GM12878 (cell line): Measurements from ENCODE around the gene TLCD3B. TPM values are rescaled to one million over a fixed set of nuclear protein-coding genes. Genes with fewer than 3 reads are reported as not detected.

Source experiments
- ATAC-seq: fragments of 200-7000 bp; cut with Tn5 transposase; 3 replicates; pipeline ENCODE4 v1.9.1; 2020; ENCODE audit warnings: mild to moderate bottlenecking, moderate library complexity
- BruUV-seq: library from RNA; stranded (reverse); fragments of 400-500 nt; replicated peaks from 2 replicates; lab custom pipeline; 2021; lab: Mats Ljungman, UMichigan
- CTCF ChIA-PET: fragments of 300-600 bp; sonication (Branson Sonifier 250); formaldehyde crosslinking; extraction: SDS; loops from one replicate; lab custom pipeline; 2021; ENCODE audit warnings: inconsistent platforms; lab: Yijun Ruan, JAX
- POLR2A ChIA-PET: fragments of 350-600 bp; formaldehyde crosslinking; extraction: SDS; loops from one replicate; lab custom pipeline; 2021; ENCODE audit warnings: inconsistent platforms; lab: Charles Lee
- RAD21 ChIA-PET: fragments of 300-600 bp; sonication (Branson Sonifier 250); formaldehyde crosslinking; loops from one replicate; lab custom pipeline; 2023; ENCODE audit warnings: antibody characterized with exemption; ENCODE audit not compliant: unreplicated experiment; lab: Charles Lee
- SMC1A ChIA-PET: fragments of 300-600 bp; sonication (Branson Sonifier 250); formaldehyde crosslinking; loops from one replicate; lab custom pipeline; 2023; ENCODE audit not compliant: unreplicated experiment, uncharacterized antibody; lab: Charles Lee
- DNase-seq: peaks from one replicate; pipeline ENCODE4 v3.0.0-alpha.2; 2011; ENCODE audit warnings: low read depth, low spot score
- FAIRE-seq: peaks from 3 replicates; lab custom pipeline; 2011; peaks lifted over from hg19 to GRCh38; lab: Jason Lieb, UNC
- H2AFZ ChIP-seq: 2 replicates; pipeline ENCODE4 v1.6.0; 2011; ENCODE audit warnings: low read depth, low read length, control low read depth; ENCODE audit not compliant: control insufficient read depth
- H3K27ac ChIP-seq: 2 replicates; pipeline ENCODE4 v1.5.1; 2011; ENCODE audit warnings: control low read depth; ENCODE audit not compliant: control insufficient read depth, insufficient read depth
- H3K27me3 ChIP-seq, 2 experiments: replicated peaks in 1 of 2; 2 replicates each; pipeline versions ENCODE4 v1.6.0 to v1.6.1; 2011; ENCODE audit warnings: low read length in 1 of 2; ENCODE audit not compliant: control insufficient read depth in 2 of 2, insufficient read depth in 2 of 2
- H3K36me3 ChIP-seq, 2 experiments: 2 replicates each; pipeline ENCODE4 v1.5.1; 2011; ENCODE audit warnings: low read length in 1 of 2; ENCODE audit not compliant: control insufficient read depth in 2 of 2, insufficient read depth in 2 of 2
- H3K4me1 ChIP-seq: 2 replicates; pipeline ENCODE4 v1.6.1; 2011; ENCODE audit warnings: mild to moderate bottlenecking, low read length, moderate library complexity, mixed read lengths; ENCODE audit not compliant: control insufficient read depth, insufficient read depth
- H3K4me2 ChIP-seq: 2 replicates; pipeline ENCODE4 v1.6.0; 2011; ENCODE audit warnings: control low read depth; ENCODE audit not compliant: control insufficient read depth, insufficient read depth
- H3K4me3 ChIP-seq: fragments of 200-600 bp; sonication (generic); 2 replicates; pipeline ENCODE4 v1.5.1; 2016
- H3K79me2 ChIP-seq: 2 replicates; pipeline ENCODE4 v1.6.0; 2011; ENCODE audit warnings: low read length; ENCODE audit not compliant: control insufficient read depth, insufficient read depth
- H3K9ac ChIP-seq: 2 replicates; pipeline ENCODE4 v1.8.0; 2011; ENCODE audit warnings: low read length, control low read depth, mixed read lengths; ENCODE audit not compliant: control insufficient read depth, insufficient read depth
- H3K9me3 ChIP-seq: replicated peaks from 3 replicates; pipeline ENCODE4 v1.5.1; 2011; ENCODE audit warnings: mild to moderate bottlenecking, low read length; ENCODE audit not compliant: control insufficient read depth, insufficient read depth
- H4K20me1 ChIP-seq: 2 replicates; pipeline ENCODE4 v1.6.0; 2011; ENCODE audit not compliant: control insufficient read depth, insufficient read depth
- BCL11A ChIP-seq: IDR thresholded peaks from 2 replicates; pipeline ENCODE4 v1.6.1; 2011; ENCODE audit warnings: low read depth, low read length
- EED ChIP-seq: sonication (generic); IDR thresholded peaks from 2 replicates; pipeline ENCODE4 v1.6.1; 2016; ENCODE audit warnings: antibody characterized with exemption, low read depth
- EZH2 ChIP-seq: IDR thresholded peaks from 2 replicates; pipeline ENCODE4 v1.6.1; 2012; ENCODE audit warnings: low read depth, mild to moderate bottlenecking, control low read depth, inconsistent platforms, low read length, borderline replicate concordance; ENCODE audit not compliant: control insufficient read depth
- GATAD2B ChIP-seq: fragments of 450-650 bp; conservative IDR thresholded peaks from 2 replicates; pipeline ENCODE4 v1.6.1; 2017; ENCODE audit warnings: low read depth, mild to moderate bottlenecking, moderate library complexity
- HSF1 ChIP-seq: fragments of 150-350 bp; IDR thresholded peaks from 2 replicates; pipeline ENCODE4 v1.6.1; 2014; ENCODE audit warnings: mild to moderate bottlenecking, low read depth, low read length
- IKZF1 ChIP-seq: fragments of 450-650 bp; conservative IDR thresholded peaks from 2 replicates; pipeline ENCODE4 v1.6.1; 2017; ENCODE audit warnings: antibody characterized with exemption, mild to moderate bottlenecking
- IRF3 ChIP-seq: fragments of 450-650 bp; IDR thresholded peaks from 2 replicates; pipeline ENCODE4 v1.6.1; 2014; ENCODE audit warnings: mild to moderate bottlenecking
- KLF5 ChIP-seq: fragments of 450-650 bp; IDR thresholded peaks from 2 replicates; pipeline ENCODE4 v1.6.1; 2014; ENCODE audit warnings: mild to moderate bottlenecking; ENCODE audit not compliant: partially characterized antibody
- MTA3 ChIP-seq: IDR thresholded peaks from 2 replicates; pipeline ENCODE4 v1.6.1; 2012; ENCODE audit warnings: low read length, inconsistent platforms, borderline replicate concordance
- RUNX3 ChIP-seq: IDR thresholded peaks from 2 replicates; pipeline ENCODE4 v1.6.1; 2012; ENCODE audit warnings: low read length, inconsistent platforms
- SMAD5 ChIP-seq: IDR thresholded peaks from 2 replicates; pipeline ENCODE4 v1.6.1; 2016; ENCODE audit warnings: antibody characterized with exemption, low read depth
- WRNIP1 ChIP-seq: IDR thresholded peaks from 2 replicates; pipeline ENCODE4 v1.6.1; 2011; ENCODE audit warnings: low read depth, low read length, improper control_type of control experiment, borderline replicate concordance
- WGBS: methylation state at CpG from one replicate; pipeline ENCODE4 v1.1.6; 2016; ENCODE audit warnings: low lambda C conversion rate; ENCODE audit not compliant: insufficient replicate concordance, insufficient coverage; ENCODE audit errors: missing lambda C conversion rate; 5-methylcytosine and 5-hydroxymethylcytosine counted together
- in situ Hi-C: fragments of 300-500 bp; cut with MboI; formaldehyde crosslinking; loops from 9 replicates; pipeline ENCODE4 v1.14.3; 2018; ENCODE audit warnings: mixed read lengths
- intact Hi-C: fragments of 100-400 bp; cut with micrococcal nuclease; formaldehyde crosslinking; loops from one replicate; pipeline ENCODE4 v1.14.2; 2022; ENCODE audit not compliant: unreplicated experiment
- polyA plus RNA-seq, 11 experiments: library from polyadenylated mRNA; depleted of rRNA in 4 of 11; unstranded in 6 of 11; stranded (reverse) in 5 of 11; fragments of >200 nt; fragmentation: Nextera tagmentation in 4 of 11; fragmentation: Illumina TruSeq in 1 of 11; extraction: Ambion mirVana in 4 of 11; extraction: Trizol in 1 of 11; gene quantifications; 1 replicate in 1 of 11; 2 replicates in 10 of 11; pipeline versions ENCODE4 v1.2.1 to v1.2.3, GENCODE V29; 2011 to 2016; ENCODE audit warnings: inconsistent platforms in 2 of 11, missing spikeins in 2 of 11, low read depth in 1 of 11
- total RNA-seq, 4 experiments: library from RNA; depleted of rRNA in 3 of 4; stranded (reverse); fragments of >200 nt in 3 of 4; fragmentation: Illumina TruSeq in 1 of 4; extraction: Trizol in 1 of 4; gene quantifications; 2 replicates each; pipeline versions ENCODE4 v1.2.1 to v1.2.3, GENCODE V29; 2013 to 2021
- TF ChIP-seq, protein P1 (sequence below): IDR thresholded peaks from 2 replicates; pipeline ENCODE4 v1.6.1; 2011; ENCODE audit warnings: borderline replicate concordance, low read depth, mild to moderate bottlenecking, moderate library complexity, mixed read lengths, low read length; ENCODE audit not compliant: insufficient read depth; ENCODE audit errors: extremely low read length

TLCD3B gene
- total and polyA plus RNA-seq, 10 of the 15 experiments (the other 5 are each of a cell fraction or from before 2014, with no cell fraction given), result 0.05 to 0.51 (median 0.18) TPM; not detected in 4

- no peak for FAIRE-seq
- ChIA-PET CTCF (no interaction called here), POLR2A (interaction anchor here (1.4 kb wide), 1 partner anchor 9 kb away, joined by 3 read pairs; no protein-coding TSS in a partner anchor)
Measured at GRCh38 chr16:29985271-29985811, 45.7 kb downstream of the TLCD3B start.

More at GRCh38 chr16:29985271-29985811, 45.7 kb downstream of the TLCD3B start:
- TF ChIP-seq EZH2, result no peak
- TF ChIP-seq, protein P1, sequence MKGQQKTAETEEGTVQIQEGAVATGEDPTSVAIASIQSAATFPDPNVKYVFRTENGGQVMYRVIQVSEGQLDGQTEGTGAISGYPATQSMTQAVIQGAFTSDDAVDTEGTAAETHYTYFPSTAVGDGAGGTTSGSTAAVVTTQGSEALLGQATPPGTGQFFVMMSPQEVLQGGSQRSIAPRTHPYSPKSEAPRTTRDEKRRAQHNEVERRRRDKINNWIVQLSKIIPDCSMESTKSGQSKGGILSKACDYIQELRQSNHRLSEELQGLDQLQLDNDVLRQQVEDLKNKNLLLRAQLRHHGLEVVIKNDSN, result no peak
- no peak for TF ChIP-seq HSF1
- TF ChIP-seq RUNX3, result no peak
- TF ChIP-seq WRNIP1, result no peak
- TF ChIP-seq IKZF1, result no peak
- no peak for TF ChIP-seq IRF3
- TF ChIP-seq MTA3, result no peak
- TF ChIP-seq SMAD5, result no peak
- TF ChIP-seq EED, result no peak
- TF ChIP-seq BCL11A, result no peak
- no peak for TF ChIP-seq GATAD2B
- TF ChIP-seq KLF5, result no peak
- H3K79me2 ChIP-seq, result no peaks in the 10 kb centered on the region
- ChIA-PET SMC1A (interaction anchor here (1.0 kb wide), 1 partner anchor 9 kb away, joined by 3 read pairs; no protein-coding TSS in a partner anchor), RAD21 (interaction anchor here (1.0 kb wide), 1 partner anchor 9 kb away, joined by 3 read pairs; no protein-coding TSS in a partner anchor)
- H3K9ac ChIP-seq, result no peak overlapping the region
- H2AFZ ChIP-seq, result no peak overlapping the region
- H3K4me3 ChIP-seq, result no peak overlapping the region
- ATAC-seq (no peak), DNase-seq (no peak)
- no peaks in the 10 kb centered on the region for H4K20me1 ChIP-seq
- no peak overlapping the region for H3K27ac ChIP-seq
- in situ Hi-C loops (no loop called here), intact Hi-C loops (no loop called here)
- H3K36me3 ChIP-seq, result peaks cover 18 to 41% of the 10 kb centered on the region in 2 experiments
- TSS peak; percentile 22 for BruUV-seq
- no peak overlapping the region for H3K4me2 ChIP-seq
- no peaks in the 10 kb centered on the region for H3K9me3 ChIP-seq
- H3K4me1 ChIP-seq, result no peaks in the 10 kb centered on the region
- no peaks in the 10 kb centered on the region for H3K27me3 ChIP-seq
- 94% methylated on average over 28 of the region's 28 CpGs for WGBS
